Fibroblast of pulmonary artery (primary cell): ENCODE results near the gene HSD17B1.

Experiments used
- DNase-seq: peaks from one replicate; pipeline ENCODE4 v3.0.0-alpha.2; 2010; ENCODE audit warnings: low read depth
- H3K4me3 ChIP-seq: replicated peaks from 2 replicates; pipeline ENCODE4 v1.5.1; 2011; ENCODE audit warnings: low read depth, mild to moderate bottlenecking, control low read depth, low read length, moderate library complexity
- CTCF ChIP-seq: IDR thresholded peaks from 2 replicates; pipeline ENCODE4 v1.5.1; 2011; ENCODE audit warnings: mild to moderate bottlenecking, control low read depth, low read length, inconsistent platforms; ENCODE audit errors: missing control alignments

HSD17B1 gene

GRCh38 chr17:42548070-42548837 is 4.5 kb upstream of the HSD17B1 start:
- H3K4me3 ChIP-seq = peak overlapping the region; percentile 36
- DNase-seq = peak; percentile 46
- TF ChIP-seq CTCF = peak; percentile 38

- DNase-seq = no peak
- no peak overlapping the region for H3K4me3 ChIP-seq
- no peak for TF ChIP-seq CTCF
Measured at GRCh38 chr17:42548993-42549755, 3.5 kb upstream of the HSD17B1 start.

GRCh38 chr17:42553161-42553818 is 567 bp downstream of the HSD17B1 start:
- TF ChIP-seq CTCF = no peak
- H3K4me3 ChIP-seq = peak overlapping the region; percentile 81
- DNase-seq = peak; percentile 50

GRCh38 chr17:42553866-42554249 is 1.1 kb downstream of the HSD17B1 start:
- no peak for DNase-seq

GRCh38 chr17:42554250-42555121 is 1.8 kb downstream of the HSD17B1 start:
- peak overlapping the region; percentile 81 for H3K4me3 ChIP-seq
- no peak for TF ChIP-seq CTCF
- peak; percentile 76 for DNase-seq

More at GRCh38 chr17:42553866-42554249, 1.1 kb downstream of the HSD17B1 start:
- H3K4me3 ChIP-seq = peak overlapping the region; percentile 81
- no peak for TF ChIP-seq CTCF

- DNase-seq = no peak
- no peak for TF ChIP-seq CTCF
- peak overlapping the region; percentile 81 for H3K4me3 ChIP-seq
Measured at GRCh38 chr17:42555122-42555622, 2.4 kb downstream of the HSD17B1 start.
